OCI-LY3 (cell line): ENCODE data around the gene NBPF1.
"Not testable (repeated sequence)": the region's sequence is repeated elsewhere in the genome, so short reads cannot be mapped to it uniquely, and the experiment has no call there.

Experiments used
- EZH2phosphoT487 ChIP-seq: fragments of 200-600 bp; shearing (Covaris generic); IDR thresholded peaks from 2 replicates; pipeline ENCODE4 v1.6.1; 2018; ENCODE audit warnings: antibody characterized with exemption, mixed run types, low read depth
- TF ChIP-seq, protein P1 (sequence below): fragments of 200-600, 300-600 bp; sonication (generic); IDR thresholded peaks from 2 replicates; pipeline ENCODE4 v1.5.1; 2014; ENCODE audit warnings: antibody characterized with exemption, low read length, low read depth

DNA sequence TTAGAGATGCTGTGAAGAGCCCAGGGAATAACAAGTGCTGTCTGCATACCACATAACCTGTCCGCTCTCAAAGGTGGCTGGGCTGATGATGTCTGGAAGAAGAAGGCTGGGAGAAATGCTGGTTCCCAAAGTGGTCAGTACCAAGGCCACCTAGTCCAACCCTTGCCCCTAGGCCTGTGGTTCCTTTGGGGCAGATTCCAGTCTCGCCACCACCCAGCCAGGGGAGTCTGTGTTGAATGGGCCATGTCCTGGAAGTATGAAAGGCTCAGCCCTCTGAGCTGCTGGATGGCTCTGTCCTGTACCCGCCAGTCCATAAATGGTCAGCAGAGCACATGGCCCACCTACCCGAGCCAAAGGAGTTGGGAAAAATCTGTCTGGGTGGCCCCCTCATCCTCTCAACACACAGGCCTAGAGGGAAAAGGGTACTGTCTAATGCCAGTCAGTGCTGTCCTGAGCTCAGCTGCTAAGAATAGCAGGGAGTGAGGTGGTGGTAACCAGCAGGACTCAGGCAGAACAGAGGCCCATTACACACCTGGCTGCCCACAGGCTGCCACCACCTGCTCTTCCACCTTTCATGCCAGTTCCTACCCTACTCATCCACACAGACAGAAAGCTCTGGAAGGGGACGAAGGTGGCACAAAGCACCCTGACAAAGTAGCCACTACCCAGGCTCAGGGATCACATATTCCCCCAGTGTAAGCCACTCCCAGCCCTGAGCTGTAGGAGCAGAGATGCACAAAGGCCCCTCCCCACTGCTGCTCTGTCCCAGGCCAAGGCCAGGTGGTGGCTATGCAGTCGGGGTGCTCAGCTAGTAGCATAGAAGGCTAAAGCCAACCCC lies 24.8 kb upstream of the NBPF1 start:
- TF ChIP-seq, protein P1, sequence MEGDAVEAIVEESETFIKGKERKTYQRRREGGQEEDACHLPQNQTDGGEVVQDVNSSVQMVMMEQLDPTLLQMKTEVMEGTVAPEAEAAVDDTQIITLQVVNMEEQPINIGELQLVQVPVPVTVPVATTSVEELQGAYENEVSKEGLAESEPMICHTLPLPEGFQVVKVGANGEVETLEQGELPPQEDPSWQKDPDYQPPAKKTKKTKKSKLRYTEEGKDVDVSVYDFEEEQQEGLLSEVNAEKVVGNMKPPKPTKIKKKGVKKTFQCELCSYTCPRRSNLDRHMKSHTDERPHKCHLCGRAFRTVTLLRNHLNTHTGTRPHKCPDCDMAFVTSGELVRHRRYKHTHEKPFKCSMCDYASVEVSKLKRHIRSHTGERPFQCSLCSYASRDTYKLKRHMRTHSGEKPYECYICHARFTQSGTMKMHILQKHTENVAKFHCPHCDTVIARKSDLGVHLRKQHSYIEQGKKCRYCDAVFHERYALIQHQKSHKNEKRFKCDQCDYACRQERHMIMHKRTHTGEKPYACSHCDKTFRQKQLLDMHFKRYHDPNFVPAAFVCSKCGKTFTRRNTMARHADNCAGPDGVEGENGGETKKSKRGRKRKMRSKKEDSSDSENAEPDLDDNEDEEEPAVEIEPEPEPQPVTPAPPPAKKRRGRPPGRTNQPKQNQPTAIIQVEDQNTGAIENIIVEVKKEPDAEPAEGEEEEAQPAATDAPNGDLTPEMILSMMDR: not testable (repeated sequence)
- TF ChIP-seq EZH2phosphoT487: not testable (repeated sequence)
